ENCODE results near the gene CYTIP. TPM values are rescaled to one million over a fixed set of nuclear protein-coding genes. Genes with fewer than 3 reads are reported as not detected.

CYTIP gene
- polyA plus RNA-seq, 1 of the 3 experiments (the other 2 are of a cell fraction): not detected

GRCh38 chr2:157460384-157460837, 16.5 kb upstream of the CYTIP start:
- H3K4me2 ChIP-seq: no peak overlapping the region

More at GRCh38 chr2:157460384-157460837, 16.5 kb upstream of the CYTIP start:
- Histone ChIP-seq H3K9me3 (no peaks in the 10 kb centered on the region), H3K9me2 (no peaks in the 10 kb centered on the region), H3K4me3 (ENCODE audit: low read depth in 2 of 2, low read length in 1 of 2) (no peak overlapping the region), H3K36me3 (replicated peaks in 1 of 2; ENCODE audit: control insufficient read depth in 1 of 2, insufficient read depth in 2 of 2, low read length in 1 of 2) (no peaks in the 10 kb centered on the region), H3K27me3 (ENCODE audit: insufficient read depth) (peaks cover 7% of the 10 kb centered on the region; the same call in 1 of the 2 replicates), H2AFZ (ENCODE audit: low read depth) (no peak overlapping the region), H3K79me2 (ENCODE audit: insufficient read depth) (no peaks in the 10 kb centered on the region), H3K4me1 (ENCODE audit: control insufficient read depth in 1 of 2, insufficient read depth in 2 of 2, low read depth in 1 of 2, low read length in 1 of 2) (no peaks in the 10 kb centered on the region), H3K9ac (no peak overlapping the region), H4K20me1 (ENCODE audit: insufficient read depth) (no peaks in the 10 kb centered on the region), H3F3A (replicated peaks; ENCODE audit: insufficient read depth) (no peaks in the 10 kb centered on the region), H3K27ac (ENCODE audit: low read depth in 2 of 2, low read length in 1 of 2) (no peak overlapping the region)
- DNase-seq: no peak
- 9% methylated on average over 3 of the region's 3 CpGs for WGBS (ENCODE audit: low lambda C conversion rate)
- no peak for TF ChIP-seq RCOR1 (IDR thresholded peaks at IDR 0.05; ENCODE audit: low read length)
- TF ChIP-seq CHD2 (IDR thresholded peaks at IDR 0.05; ENCODE audit: low read length, partially characterized antibody): no peak
- no peak for TF ChIP-seq SMC3 (IDR thresholded peaks at IDR 0.05; ENCODE audit: low read depth, low read length)
- TF ChIP-seq RAD21 (IDR thresholded peaks at IDR 0.05; ENCODE audit: low read length): no peak
- TF ChIP-seq TAF1 (IDR thresholded peaks at IDR 0.05; ENCODE audit: borderline replicate concordance, low read depth, low read length): no peak
- TF ChIP-seq ZBTB33 (IDR thresholded peaks at IDR 0.05; ENCODE audit: borderline replicate concordance, low read depth): no peak
- no peak for TF ChIP-seq EZH2phosphoT487 (IDR thresholded peaks at IDR 0.05; ENCODE audit: borderline replicate concordance, low read depth)
- TF ChIP-seq RFX5 (IDR thresholded peaks at IDR 0.05; ENCODE audit: low read length): no peak
- no peak for TF ChIP-seq RXRA (IDR thresholded peaks at IDR 0.05; ENCODE audit: borderline replicate concordance, low read depth)
- TF ChIP-seq MEF2A (IDR thresholded peaks at IDR 0.05; ENCODE audit: borderline replicate concordance, low read depth): no peak
- TF ChIP-seq USF1 (IDR thresholded peaks at IDR 0.05; ENCODE audit: borderline replicate concordance, low read depth): no peak
- no peak for TF ChIP-seq FOSL2 (IDR thresholded peaks at IDR 0.05; ENCODE audit: borderline replicate concordance, low read depth)
- no peak for TF ChIP-seq YY1 (IDR thresholded peaks at IDR 0.05; ENCODE audit: low read depth)
- no peak for TF ChIP-seq ELF1 (IDR thresholded peaks at IDR 0.05)
- TF ChIP-seq REST (IDR thresholded peaks at IDR 0.05; ENCODE audit: low read depth, low read length): no peak
- no peak for TF ChIP-seq TCF12 (IDR thresholded peaks at IDR 0.05)
- POLR2A ChIA-PET: no interaction called here
- CTCF ChIA-PET: interaction anchor here (0.6 to 1.4 kb wide), 3 partner anchors 12 to 45 kb away, joined by 3 read pairs; no protein-coding TSS in a partner anchor

All from SK-N-SH (cell line).